Muscle of leg (tissue), 11 donors: Measurements from ENCODE around the gene GSKIP. TPM values are rescaled to one million over a fixed set of nuclear protein-coding genes. Genes with fewer than 3 reads are reported as not detected.

ENCODE experiments used
- DNase-seq: peaks from one replicate; pipeline ENCODE4 v3.0.0; 2013
- H3K27ac ChIP-seq: one replicate; pipeline ENCODE4 v1.5.1; 2013; ENCODE audit warnings: mild to moderate bottlenecking, low read length, control low read depth
- H3K27me3 ChIP-seq: one replicate; pipeline ENCODE4 v1.6.1; 2013; ENCODE audit warnings: low read length; ENCODE audit not compliant: control insufficient read depth, insufficient read depth
- H3K36me3 ChIP-seq: one replicate; pipeline ENCODE4 v1.6.1; 2013; ENCODE audit warnings: low read length; ENCODE audit not compliant: control insufficient read depth, insufficient read depth
- H3K4me1 ChIP-seq: one replicate; pipeline ENCODE4 v1.6.1; 2013; ENCODE audit warnings: low read length; ENCODE audit not compliant: control insufficient read depth, insufficient read depth
- H3K4me3 ChIP-seq: one replicate; pipeline ENCODE4 v1.5.1; 2013; ENCODE audit warnings: low read length, control low read depth
- H3K9me3 ChIP-seq: replicated peaks from 2 replicates; pipeline ENCODE4 v1.6.1; 2013; ENCODE audit warnings: low read depth, low read length; ENCODE audit not compliant: control insufficient read depth
- WGBS: methylation state at CpG from one replicate; pipeline ENCODE4 v1.1.5; 2013; ENCODE audit warnings: missing lambda C conversion rate; ENCODE audit not compliant: insufficient coverage; 5-methylcytosine and 5-hydroxymethylcytosine counted together
- polyA plus RNA-seq, 8 donors: library from polyadenylated mRNA; unstranded; fragments of 120-200 nt; gene quantifications; one replicate each; pipeline versions ENCODE4 v1.2.1 to v1.2.3, GENCODE V29; 2013; ENCODE audit warnings: inconsistent platforms in 1 of 8, low replicate concordance in 1 of 8; ENCODE audit not compliant: insufficient read length in 8 of 8, insufficient read depth in 1 of 8
- total RNA-seq: library from RNA; stranded (reverse); fragments of 120-200 nt; gene quantifications from one replicate; pipeline ENCODE4 v1.2.4, GENCODE V29; 2013

The GSKIP gene
- total and polyA plus RNA-seq, 9 donors = 11.3 to 18.4 (median 15.8) TPM

GRCh38 chr14:96370528-96370927 is 7.2 kb downstream of the GSKIP start:
- H3K4me1 ChIP-seq = no peaks in the 10 kb centered on the region
- H3K9me3 ChIP-seq = no peaks in the 10 kb centered on the region
- no peaks in the 10 kb centered on the region for H3K36me3 ChIP-seq
- 90% methylated on average over 3 of the region's 5 CpGs for WGBS
- no peak overlapping the region for H3K27ac ChIP-seq
- no peaks in the 10 kb centered on the region for H3K27me3 ChIP-seq
- H3K4me3 ChIP-seq = no peak overlapping the region
- no peak for DNase-seq

- Histone ChIP-seq H3K9me3 (no peaks in the 10 kb centered on the region), H3K36me3 (no peaks in the 10 kb centered on the region), H3K4me3 (no peak overlapping the region), H3K27ac (no peak overlapping the region), H3K4me1 (no peaks in the 10 kb centered on the region), H3K27me3 (no peaks in the 10 kb centered on the region)
- no CpG with 5 or more reads among the region's 3 CpGs for WGBS
- no peak for DNase-seq
Observed at GRCh38 chr14:96373538-96373937, 10.2 kb downstream of the GSKIP start.

DNA sequence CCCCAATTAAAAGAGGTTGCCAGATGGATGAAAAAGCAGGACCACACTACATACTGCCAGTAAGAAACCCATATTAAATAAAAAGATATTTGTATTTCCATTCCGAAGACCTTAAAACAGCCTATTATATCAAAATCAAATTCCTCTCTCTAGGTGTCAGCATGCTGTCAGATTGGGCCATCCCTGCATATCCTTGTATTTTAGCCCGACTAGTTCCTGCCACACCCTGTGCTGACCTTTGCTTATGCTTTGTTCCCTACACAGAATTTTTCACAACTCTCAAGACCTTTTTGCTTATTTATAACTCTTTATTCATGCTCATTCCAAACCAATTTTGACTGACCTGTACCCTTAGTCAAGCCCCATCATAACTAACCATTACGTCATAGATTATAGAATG is 12.8 kb downstream of the GSKIP start:
- Histone ChIP-seq H3K4me3 (no peak overlapping the region), H3K36me3 (no peaks in the 10 kb centered on the region), H3K27ac (no peak overlapping the region), H3K4me1 (no peaks in the 10 kb centered on the region), H3K27me3 (no peaks in the 10 kb centered on the region), H3K9me3 (no peaks in the 10 kb centered on the region)
- WGBS = 94% methylated on average over 2 of the region's 3 CpGs
- DNase-seq = no peak

- H3K4me1 ChIP-seq = no peaks in the 10 kb centered on the region
- no peaks in the 10 kb centered on the region for H3K9me3 ChIP-seq
- H3K27me3 ChIP-seq = no peaks in the 10 kb centered on the region
- H3K4me3 ChIP-seq = no peak overlapping the region
- WGBS = 100% methylated on average over 1 of the region's 3 CpGs
- H3K27ac ChIP-seq = no peak overlapping the region
- H3K36me3 ChIP-seq = peaks cover 9% of the 10 kb centered on the region
- no peak for DNase-seq
Observed at GRCh38 chr14:96380735-96381134, 17.4 kb downstream of the GSKIP start.

GRCh38 chr14:96383445-96383844 is 20.1 kb downstream of the GSKIP start:
- no peaks in the 10 kb centered on the region for H3K9me3 ChIP-seq
- H3K4me3 ChIP-seq = no peak overlapping the region
- no peak overlapping the region for H3K27ac ChIP-seq
- H3K27me3 ChIP-seq = no peaks in the 10 kb centered on the region
- WGBS = no CpG with 5 or more reads among the region's 2 CpGs
- no peaks in the 10 kb centered on the region for H3K4me1 ChIP-seq
- no peak for DNase-seq
- peaks cover 9% of the 10 kb centered on the region for H3K36me3 ChIP-seq

- Histone ChIP-seq H3K36me3 (peaks cover 9% of the 10 kb centered on the region), H3K4me3 (no peak overlapping the region), H3K27me3 (no peaks in the 10 kb centered on the region), H3K4me1 (no peaks in the 10 kb centered on the region), H3K27ac (no peak overlapping the region), H3K9me3 (no peaks in the 10 kb centered on the region)
- no CpG with 5 or more reads among the region's 1 CpG for WGBS
- no peak for DNase-seq
Observed at GRCh38 chr14:96384053-96384452, 20.7 kb downstream of the GSKIP start.

DNA sequence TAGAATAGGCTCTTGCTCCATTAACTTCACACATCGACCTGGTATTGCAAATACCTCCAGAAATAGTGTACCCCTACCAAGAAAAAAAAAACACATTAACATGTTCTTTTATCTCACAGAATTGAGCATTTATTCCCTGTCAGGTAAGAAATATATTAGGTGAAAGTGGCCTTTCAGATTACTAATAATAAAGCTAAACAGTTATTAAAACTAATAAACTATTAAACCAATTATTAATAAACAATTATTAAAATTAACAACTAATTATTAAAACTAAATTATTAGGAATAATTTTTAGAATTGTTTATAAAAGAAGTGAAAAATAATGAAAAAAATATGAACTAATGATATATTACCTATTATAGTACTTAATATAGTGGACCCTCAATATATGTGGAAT is 21.4 kb downstream of the GSKIP start:
- Histone ChIP-seq H3K4me3 (no peak overlapping the region), H3K27ac (no peak overlapping the region), H3K9me3 (no peaks in the 10 kb centered on the region), H3K4me1 (no peaks in the 10 kb centered on the region), H3K36me3 (peaks cover 9% of the 10 kb centered on the region), H3K27me3 (no peaks in the 10 kb centered on the region)
- DNase-seq = no peak
- no CpG with 5 or more reads among the region's 1 CpG for WGBS

GRCh38 chr14:96385385-96385784 is 22.1 kb downstream of the GSKIP start:
- Histone ChIP-seq H3K36me3 (peaks cover 9% of the 10 kb centered on the region), H3K4me1 (no peaks in the 10 kb centered on the region), H3K4me3 (no peak overlapping the region), H3K9me3 (no peaks in the 10 kb centered on the region), H3K27ac (no peak overlapping the region), H3K27me3 (peaks cover 3% of the 10 kb centered on the region)
- DNase-seq = no peak
- WGBS = 100% methylated on average over 2 of the region's 3 CpGs

- Histone ChIP-seq H3K4me1 (peaks cover 15% of the 10 kb centered on the region), H3K27me3 (peaks cover 14% of the 10 kb centered on the region), H3K36me3 (no peaks in the 10 kb centered on the region), H3K4me3 (peak overlapping the region; percentile 68), H3K9me3 (no peaks in the 10 kb centered on the region), H3K27ac (no peak overlapping the region)
- peak; percentile 3 for DNase-seq
- WGBS = under 1% methylated on average over 10 of the region's 13 CpGs
Observed at GRCh38 chr14:96390965-96391292, 27.6 kb downstream of the GSKIP start.

DNA sequence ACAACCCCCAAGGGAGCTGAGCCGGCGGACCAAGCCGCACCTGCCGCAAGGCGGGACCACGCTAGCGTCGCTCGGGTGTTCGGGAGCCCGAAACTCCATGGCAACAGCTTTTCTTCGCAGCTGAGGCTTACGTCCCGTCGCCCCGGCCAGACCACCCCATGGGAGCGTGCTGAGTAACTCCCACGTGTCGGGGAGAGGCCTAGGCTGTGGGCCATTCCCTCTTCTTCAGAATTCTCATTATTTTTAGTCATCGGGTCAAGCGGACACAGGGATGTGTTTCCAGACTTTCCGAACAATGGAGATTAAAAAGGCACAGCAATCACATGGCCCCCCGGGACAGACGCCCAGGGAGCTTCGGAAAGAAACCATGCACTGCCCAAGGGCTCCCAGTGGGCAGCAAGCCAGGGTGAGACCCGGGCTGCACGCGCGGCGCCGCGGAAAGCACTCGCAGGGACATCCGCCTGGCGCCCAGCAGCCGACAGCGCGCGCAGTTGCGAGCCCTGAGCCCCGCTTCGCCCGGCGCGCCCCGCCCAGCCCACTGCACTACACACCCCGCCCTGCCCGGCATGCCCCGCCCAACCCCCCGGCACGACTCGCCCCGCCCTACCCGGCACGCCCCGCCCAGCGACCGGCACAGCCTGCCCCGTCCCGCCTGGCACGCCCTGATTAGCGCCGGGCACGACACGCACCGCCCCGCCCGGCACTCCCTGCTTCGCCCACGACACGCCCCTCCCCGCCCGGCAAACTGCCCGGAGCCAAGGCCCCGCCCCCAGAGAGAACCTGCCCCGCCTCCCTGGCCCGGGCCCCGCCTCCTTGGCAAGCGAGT is 28.2 kb downstream of the GSKIP start:
- peak overlapping the region; percentile 68 for H3K4me3 ChIP-seq
- no peaks in the 10 kb centered on the region for H3K36me3 ChIP-seq
- H3K27me3 ChIP-seq = peaks cover 14% of the 10 kb centered on the region
- whole genome bisulfite sequencing = 0% methylated on average over 69 of the region's 79 CpGs
- H3K27ac ChIP-seq = peak overlapping the region; percentile 35
- H3K4me1 ChIP-seq = peaks cover 15% of the 10 kb centered on the region
- H3K9me3 ChIP-seq = no peaks in the 10 kb centered on the region
- peak; percentile 91 for DNase-seq
